Uterus (tissue), 2 donors: ENCODE measurements around the gene PARP1.

ENCODE experiments used
- CTCF ChIP-seq, 4 experiments: fragments of 200-600 bp in 2 of 4; fragments of 450-650 bp in 2 of 4; sonication (generic) in 2 of 4; IDR thresholded peaks; one replicate each; pipeline ENCODE4 v1.5.1; 2016 to 2019; ENCODE audit warnings: antibody characterized with exemption in 4 of 4, mild to moderate bottlenecking in 2 of 4, moderate library complexity in 1 of 4
- POLR2A ChIP-seq, 2 donors: fragments of 450-650 bp; IDR thresholded peaks; one replicate each; pipeline ENCODE4 v1.6.1; 2016; ENCODE audit warnings: antibody characterized with exemption in 2 of 2, mild to moderate bottlenecking in 1 of 2, moderate library complexity in 1 of 2

DNA sequence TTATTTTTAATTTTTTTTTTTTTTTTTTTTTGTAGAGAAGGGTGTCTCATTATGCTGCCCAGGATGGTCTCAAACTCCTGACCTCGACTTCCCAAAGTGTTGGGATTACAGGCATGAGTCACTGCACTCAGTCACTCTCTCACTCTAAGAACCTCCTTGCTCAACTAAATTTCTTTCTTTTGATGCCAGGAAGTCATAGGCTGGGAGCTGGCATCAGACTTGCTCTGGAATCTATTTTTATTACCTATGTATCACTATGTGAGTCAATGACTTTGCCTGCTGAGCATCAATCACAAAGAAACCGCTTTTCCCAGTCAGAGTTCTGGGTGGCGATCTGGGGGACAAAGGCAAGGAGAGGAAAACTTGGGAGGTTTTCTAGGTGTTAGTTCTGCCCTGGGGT, 35.5 kb upstream of the PARP1 start:
- TF ChIP-seq CTCF (IDR thresholded peaks at IDR 0.05) = no peak
- no peak for TF ChIP-seq POLR2A (IDR thresholded peaks at IDR 0.05)
